SHP77 (cell line): ENCODE data around the gene FZR1.
"Not testable (repeated sequence)": the region's sequence is repeated elsewhere in the genome, so short reads cannot be mapped to it uniquely, and the experiment has no call there.

Source experiments
- DNase-seq, 2 experiments: peaks; one replicate each; lab custom pipeline; 2025; lab: John Stamatoyannopoulos, UW

FZR1 gene

DNA sequence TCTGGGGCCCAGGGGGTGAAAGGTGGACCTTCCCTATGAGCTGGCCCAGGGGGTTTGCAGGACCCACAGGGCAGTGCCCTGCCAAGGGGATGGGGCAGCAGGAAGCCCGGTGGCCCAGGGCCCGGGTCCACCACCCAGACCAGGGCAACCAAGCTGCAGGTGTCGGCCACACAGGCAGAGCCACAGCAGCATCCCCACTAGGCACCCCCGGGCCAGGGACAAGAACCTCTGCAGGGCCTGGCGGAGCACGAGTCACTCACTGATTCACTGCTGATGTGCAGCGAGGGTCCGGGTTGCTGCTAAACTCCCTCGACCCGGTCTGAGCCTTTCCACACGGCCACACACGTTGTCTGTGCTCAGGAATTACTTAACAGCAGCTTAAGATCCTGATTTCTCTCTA, 8.8 kb downstream of the FZR1 start:
- DNase-seq = no peak

DNA sequence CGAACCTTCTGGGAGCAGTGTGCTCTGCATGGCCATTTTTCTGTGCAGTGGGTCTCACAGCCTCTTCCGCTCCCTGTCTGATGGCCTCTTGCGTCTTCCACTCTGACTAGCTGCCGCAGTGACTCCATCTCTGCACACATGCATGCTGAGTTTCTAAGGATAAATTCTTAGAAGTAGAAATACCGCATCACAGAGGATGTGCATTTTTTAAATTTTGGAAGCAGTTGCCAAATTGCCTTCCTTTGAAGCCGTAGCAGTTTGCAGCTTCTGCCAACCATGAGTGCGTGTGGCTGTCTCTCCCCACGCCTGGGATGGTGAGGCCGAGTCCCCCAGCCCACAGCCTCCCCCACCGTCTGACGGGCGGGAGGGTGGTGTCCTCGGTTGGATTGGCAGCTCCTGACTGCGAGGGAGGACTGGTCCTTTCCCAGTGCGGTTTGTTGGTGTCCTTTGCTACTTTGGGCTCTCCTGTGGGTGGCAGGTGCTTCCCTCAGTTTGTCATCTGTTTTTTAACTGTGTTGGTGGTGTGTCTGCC, 9.8 kb downstream of the FZR1 start:
- DNase-seq = no peak

DNA sequence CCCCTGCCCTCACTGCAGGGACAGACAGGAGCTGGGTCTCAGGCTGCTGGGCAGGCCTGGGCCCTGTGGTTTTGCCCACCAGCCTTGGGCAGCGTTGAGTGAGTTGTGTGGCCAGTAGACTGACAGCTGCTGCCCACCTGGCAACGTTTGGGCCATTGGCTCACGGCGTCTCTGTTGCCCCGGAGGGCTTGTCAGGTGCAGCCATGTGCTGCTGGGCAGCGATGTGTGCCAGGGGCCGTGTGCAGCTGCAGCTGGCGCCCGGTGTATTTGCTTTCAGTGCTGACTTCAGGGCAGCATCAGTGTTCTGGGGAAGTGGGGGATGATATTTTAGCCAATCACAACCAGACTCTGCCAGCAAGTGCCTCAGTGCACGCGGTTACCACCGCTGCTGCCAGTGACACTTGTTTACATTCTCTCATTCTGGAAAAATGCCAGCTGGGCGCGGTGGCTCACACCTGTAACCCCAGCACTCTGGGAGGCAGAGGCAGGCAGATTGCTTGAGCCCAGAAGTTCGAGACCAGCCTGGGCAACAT, 10.6 kb downstream of the FZR1 start:
- peak; percentile 96 to 97 for DNase-seq

DNA sequence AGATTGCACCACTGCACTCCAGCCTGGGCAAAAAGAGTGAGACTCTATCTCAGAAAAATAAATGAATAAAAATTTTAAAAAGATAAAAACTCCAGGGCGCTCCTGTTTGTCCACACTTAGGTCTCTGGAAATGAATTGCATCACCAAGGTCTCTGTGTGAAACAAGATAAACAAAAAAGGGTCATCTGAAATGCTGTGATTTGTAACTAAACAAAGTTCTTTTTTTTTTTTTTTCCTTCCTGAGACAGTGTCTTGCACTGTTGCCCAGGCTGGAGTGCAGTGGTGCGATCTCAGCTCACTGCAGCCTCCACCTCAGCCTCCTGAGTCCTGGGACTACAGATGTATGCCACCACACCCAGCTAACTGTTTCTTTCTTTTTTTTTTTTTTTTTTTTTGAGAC, 11.5 kb downstream of the FZR1 start:
- no peak for DNase-seq

DNA sequence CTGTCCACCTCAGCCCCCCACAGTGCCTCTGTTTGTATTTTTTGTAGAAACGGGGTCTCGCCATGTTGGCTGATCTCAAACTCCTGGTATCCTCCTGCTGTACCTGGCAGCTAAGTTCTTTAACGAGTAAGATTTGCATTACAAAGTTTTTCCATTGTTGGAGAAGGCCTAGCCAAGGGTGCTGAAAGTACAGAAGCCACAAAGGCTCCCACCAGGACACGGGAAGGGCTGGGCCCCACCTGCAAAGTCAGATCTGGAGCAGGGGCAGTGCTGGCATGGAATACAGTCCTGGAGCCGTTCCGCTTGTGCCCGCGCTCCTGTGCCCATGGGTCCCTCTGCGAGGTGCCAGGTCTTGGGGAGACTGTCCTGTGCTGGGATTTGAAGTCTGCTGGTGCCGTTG, 12.1 kb downstream of the FZR1 start:
- DNase-seq = no peak

DNA sequence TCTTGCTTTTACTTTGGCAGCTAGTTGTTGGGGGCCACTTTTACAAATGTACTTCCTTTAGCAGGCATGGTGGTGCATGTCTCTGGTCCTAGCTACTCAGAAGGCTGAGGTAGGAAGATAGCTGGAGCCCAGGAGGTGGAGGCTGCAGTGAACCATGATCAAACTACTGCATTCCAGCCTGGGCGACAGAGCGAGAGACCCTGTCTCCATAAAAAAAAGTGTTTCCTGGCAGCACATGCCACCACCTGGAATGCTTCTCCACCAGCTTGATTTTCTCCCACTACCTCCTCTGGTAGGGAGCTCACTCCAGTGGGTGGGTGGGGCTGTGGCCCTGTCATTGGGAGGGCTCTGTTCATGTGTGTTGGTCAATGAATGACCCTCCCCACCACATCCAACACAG, 12.5 kb downstream of the FZR1 start:
- DNase-seq = no peak

DNA sequence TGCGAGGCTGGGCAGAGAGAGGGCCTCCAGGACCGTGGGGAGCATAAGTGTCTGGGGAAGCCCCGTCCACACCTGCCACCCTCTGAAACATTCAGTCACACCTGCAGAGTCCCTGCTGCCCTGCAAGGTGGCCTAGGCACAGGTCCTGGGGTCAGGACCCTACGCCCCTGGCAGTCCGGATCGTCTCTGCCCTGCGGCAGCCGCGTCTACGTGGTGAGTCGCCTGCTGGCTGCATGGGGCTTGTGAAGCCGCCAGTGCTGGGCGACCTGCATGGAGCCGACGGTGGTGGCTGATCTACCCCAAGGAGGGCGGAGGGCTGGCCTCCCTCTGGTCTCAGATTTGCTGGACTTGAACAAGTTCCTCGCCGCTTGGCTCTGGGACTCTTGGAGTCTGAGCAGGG, 13.0 kb downstream of the FZR1 start:
- DNase-seq = no peak

DNA sequence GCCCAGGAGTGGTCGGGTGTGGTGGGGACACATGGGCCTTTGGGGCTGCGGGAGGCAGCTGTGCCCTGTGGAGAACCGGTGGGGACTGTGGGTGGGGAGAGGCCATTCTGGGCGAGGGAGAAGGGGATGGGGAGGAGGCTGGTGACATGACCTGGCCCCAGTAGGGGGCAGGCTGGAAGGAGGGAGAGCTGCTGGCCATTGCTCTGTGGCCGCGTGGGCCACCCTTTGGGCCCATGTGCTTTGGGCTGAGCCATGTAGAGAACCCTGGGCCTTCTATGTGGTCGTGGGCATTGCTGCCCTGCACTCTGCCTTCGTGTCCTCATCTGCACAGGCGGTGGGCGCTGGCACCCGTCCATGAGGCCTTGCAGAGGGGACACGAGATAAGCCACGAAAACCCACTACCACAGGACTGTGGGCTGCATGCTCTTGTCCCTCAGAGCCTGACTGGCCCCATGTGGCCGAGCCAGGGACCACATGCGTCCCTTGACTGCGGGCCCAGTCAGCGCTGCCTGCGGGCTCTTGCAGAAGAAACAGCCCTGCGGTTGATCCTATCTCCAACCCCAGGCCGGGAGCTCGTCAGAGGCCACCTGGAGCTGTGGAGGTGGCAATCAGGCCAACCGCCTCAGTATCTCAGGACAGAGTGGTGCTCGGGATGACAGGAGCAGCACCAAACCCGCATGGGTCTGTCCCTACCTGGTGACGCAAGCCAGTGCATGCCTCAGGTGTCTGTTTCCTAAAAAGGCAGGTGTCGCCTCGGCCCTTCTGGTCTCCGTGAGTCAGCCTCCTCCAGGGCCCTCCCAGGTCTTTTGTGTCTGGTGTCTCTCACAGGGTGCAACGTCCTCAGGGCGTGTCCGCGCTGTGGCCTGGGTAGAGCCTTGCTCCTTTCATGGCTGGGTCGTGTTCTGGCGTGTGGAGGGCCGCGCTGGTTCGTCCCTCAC, 14.3 kb downstream of the FZR1 start:
- DNase-seq = no peak

DNA sequence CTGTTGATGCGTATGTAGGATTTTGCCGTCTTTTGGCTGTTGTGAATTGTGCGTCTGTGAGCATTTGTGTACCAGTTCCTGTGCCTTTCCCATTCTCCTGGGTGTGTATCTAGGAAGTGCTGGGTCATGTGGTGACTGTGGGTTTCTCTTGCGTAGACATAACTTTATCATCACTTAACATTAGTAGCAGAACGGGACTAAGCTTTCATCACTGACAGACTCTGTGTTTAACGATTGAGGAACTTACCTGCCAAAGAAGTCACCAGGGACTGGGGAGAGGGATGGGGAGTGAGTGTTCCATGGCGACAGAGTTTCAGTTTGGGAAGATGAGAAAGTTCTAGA, 15.0 kb downstream of the FZR1 start:
- no peak for DNase-seq

DNA sequence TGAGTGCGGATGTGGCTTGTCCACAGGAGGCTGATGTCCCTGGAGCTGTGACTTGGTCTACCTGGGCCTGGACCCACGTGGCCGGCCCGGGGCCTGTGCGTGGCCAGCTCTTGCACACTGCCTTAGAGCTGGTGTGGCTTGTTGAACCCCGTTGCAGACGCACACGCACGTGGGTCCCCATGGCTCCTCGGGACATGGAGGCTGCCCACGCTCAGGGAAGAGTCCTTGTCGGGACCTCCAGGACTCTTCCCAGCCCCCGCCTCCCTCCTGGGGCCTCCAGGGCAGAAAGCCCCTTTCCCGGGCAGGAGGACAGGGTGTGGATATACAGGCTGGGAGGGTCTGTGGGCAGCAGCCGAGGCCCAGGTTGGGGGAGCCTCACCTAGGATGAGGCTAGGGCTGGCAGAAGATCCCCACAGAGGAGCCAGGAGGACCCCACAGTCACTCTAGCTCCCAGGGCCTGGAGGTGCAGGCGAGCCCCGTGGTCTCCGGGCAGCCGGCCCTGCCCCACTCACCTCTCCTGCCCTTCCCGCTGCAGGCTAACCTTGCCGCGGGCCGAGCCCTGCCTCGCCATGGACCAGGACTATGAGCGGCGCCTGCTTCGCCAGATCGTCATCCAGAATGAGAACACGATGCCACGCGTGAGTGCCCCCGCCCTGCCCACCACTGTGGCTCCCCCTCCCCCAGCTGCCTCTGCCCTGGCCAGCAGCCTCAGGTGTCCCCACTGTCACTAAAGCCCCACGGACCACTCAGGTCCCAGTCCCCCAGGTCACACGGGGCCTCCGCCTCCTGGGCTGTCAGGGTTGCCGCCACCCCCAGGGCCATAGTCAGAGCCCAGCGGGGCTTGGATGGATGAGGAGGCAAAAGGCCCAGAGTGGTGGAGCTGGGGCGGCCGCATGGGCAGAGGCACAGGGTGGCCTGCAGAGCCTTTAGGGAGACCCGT, 16.6 kb downstream of the FZR1 start:
- DNase-seq = no peak

DNA sequence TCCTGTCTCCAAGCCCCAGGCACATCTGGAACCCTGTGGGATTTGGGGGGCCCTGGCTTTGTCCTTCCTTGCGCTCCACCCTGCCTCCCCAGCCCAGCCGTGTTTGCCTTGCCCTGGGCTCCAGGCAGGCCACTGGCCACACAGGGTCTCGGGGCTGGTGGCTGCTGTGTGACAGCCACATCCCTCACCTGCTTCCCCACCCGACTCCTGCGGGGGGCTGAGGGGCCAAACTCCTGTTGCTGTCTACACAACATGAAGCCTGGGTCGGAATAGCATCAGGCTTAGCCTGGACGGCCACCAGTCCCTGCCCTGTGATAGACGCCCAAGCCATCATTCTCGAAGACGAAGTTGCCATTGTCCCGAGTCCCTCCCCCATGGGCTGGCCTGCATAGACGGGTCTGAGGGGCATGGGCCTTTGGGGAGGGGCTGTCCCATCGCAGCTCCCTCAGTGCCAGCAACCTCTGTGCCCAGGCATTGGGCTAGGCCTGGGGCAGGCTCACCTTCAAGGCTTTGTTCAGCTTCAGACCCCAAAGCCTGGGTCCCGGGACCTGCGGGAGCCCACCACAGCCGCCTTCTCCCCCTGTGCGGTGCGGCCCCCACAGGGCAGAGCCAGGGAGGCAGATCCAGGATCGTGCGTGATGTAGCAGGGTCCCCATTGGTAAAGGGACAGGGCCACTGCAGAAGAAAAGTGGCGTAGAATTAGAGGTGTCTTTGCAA, 17.4 kb downstream of the FZR1 start:
- DNase-seq = no peak

DNA sequence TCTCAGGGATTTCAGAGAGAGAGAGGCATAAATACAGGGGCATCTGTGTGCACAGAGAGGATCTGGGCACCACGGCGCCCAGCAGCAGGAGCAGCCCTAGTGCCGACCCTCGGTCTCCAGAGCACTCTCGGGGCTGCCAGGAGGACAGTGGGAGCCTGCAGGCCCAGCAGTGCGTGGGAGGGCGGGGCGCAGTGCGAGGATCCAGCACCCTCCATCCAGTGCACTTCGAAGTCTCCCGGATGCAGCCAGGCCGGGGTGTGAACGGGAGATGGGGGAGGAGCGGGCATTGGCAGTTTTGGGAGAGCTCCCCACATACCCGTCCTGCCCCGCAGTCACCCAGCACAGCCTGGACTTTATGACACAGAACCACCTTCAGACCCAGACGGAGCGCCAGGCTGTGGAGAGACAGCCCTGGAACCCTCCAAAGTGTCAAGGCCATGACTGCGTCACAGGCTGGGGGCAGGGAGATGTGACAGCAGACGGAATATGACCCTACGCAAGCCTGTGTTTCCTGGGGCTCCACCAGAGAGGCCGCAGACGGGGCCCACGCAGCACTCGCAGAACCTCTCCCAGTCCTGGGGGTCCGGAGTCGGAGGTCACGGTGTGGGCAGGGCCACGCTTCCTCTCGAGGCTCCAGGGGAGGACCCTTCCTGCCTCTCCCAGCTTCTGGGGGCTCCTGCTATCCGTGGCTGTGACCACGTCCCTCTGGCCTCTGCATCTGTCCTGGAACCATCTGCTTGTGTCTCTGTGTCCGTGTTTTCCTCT, 18.1 kb downstream of the FZR1 start:
- no peak for DNase-seq

DNA sequence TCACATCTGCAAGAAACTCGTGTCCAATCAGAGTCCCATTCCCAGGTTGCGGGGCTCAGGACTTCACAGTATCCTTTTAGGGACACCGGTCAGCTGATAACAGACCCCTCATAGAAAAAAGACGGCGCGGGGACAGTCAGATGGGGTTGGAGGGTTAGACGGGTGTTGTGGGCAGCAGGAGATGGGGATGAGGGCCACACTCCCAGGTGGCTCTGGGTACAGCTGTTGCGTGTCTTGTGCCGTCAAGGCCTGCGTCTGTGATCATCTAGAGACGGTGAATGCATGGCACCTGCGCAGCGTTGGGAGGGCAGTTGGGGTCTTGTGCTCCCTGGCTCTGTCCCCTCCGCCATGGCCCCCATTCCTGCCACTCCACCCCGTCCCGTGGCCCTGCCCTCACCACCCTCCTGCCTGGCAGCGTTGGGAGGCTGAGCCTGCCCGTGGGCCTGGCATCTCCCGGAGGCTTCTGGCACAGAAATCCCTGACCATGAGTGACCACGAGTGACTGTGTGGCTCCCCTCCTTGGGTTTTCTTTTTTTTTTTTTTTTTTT, 18.9 kb downstream of the FZR1 start:
- DNase-seq = no peak

DNA sequence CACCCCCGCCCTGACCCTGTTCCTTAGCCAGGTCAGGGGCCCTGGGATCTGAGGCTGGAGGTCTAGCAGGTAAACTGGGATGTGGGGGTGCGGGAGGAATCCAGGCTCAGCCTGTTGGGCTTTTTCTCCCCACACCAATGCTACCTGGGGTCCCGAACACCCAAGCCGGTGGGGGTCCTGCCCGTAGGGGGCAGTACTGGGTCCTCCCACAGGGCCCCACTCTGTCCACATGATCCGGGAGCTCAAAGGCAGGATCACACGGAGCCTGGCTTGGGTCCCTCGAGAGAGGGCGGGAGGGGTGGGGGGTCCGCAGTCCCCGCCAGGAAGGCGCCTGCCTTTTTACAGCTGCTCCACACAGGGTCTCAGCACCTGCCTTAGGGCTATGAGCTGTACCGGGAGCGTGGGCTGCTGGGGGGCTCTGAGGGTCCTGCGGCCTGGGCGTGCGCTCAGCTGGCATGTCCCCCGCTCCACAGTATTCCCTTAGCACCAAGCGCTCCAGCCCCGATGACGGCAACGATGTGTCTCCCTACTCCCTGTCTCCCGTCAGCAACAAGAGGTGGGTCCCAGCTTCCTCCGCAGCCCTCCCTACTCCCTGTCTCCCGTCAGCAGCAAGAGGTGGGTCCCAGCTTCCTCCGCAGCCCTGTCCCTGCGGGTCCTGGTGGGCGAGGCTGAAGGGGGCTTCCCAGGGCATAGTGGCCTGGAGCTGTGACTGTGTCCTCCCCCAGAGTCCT, 20.6 kb downstream of the FZR1 start:
- DNase-seq = no peak

DNA sequence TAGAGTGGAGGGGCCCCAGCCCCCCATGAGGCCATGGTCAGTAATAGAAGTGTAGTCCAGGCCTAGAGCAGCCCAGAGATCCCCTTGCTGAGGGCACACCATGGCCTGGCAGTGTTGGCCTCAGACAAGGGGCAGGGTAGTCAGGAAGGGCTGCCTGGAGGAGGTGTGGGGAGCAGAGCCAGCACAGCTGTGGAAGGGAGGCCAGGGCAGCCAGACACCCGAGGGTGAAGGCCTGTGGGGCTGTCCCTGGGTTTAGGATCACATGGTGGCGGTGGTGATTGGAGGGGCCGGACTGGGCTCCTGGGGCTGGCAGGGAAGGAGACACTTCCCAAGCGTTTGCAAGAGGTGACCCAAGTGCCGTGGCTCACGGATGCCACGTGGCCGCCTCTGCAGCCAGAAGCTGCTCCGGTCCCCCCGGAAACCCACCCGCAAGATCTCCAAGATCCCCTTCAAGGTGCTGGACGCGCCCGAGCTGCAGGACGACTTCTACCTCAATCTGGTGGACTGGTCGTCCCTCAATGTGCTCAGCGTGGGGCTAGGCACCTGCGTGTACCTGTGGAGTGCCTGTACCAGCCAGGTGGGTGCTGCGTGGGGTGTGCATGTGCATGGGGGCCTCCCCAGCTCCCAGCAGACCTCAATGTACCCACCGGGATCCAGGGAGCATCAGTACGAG, 21.3 kb downstream of the FZR1 start:
- no peak for DNase-seq

DNA sequence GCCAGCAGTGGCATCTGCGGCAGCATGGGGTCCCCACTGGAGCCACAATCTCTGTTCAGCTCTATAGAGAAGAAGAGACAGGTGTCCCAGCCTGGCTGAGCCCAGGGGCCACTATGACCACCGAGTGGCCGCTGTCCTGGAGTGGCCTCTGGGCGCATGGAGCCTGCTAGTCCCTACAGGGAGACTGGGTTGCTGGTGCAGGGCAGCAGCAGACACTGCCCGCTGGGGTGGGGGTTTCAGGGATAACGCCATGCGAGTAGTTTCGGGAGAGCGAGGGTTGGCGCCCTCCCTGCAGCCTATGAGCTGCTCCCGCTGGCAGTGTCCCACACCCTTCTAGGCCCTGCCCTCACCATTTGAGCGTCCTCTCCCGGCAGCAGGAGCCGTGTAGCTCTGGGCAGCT, 22.0 kb downstream of the FZR1 start:
- DNase-seq = no peak

DNA sequence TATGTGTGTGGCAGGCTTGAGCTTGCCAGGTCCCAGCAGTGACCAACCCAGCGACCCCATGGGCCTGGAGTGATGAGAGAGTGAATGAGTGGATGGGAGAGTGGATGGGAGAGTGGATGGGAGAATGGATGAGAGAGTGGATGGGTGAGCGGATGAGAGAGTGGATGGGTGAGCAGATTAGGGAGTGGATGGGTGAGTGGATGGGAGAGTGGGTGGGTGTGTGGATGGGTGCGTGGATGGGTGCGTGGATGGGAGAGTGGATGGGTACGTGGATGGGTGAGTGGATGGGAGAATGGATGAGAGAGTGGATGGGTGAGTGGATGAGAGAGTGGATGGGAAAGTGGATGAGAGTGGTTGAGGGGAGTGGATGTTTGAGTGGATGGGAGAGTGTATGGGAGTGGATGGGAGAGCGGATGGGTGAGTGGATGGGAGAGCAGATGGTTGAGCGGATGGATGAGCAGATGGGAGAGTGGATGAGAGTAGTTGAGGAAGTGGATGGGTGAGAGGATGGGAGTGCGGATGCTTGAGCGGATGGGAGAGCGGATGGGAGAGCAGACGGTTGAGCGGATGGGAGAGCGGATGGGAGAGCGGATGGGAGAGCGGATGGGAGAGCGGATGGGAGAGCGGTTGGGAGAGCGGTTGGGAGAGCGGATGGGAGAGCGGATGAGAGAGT, 22.6 kb downstream of the FZR1 start:
- DNase-seq = no peak

DNA sequence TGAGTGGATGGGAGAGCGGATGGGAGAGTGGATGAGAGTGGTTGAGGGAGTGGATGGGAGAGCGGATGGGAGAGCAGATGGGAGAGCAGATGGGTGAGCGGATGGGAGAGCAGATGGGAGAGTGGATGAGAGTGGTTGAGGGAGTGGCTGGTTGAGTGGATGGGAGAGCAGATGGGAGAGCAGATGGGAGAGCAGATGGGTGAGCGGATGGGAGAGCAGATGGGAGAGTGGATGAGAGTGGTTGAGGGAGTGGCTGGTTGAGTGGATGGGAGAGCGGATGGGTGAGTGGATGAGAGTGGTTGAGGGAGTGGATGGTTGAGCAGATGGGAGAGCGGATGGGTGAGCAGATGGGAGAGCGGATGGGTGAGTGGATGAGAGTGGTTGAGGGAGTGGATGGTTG, 23.2 kb downstream of the FZR1 start:
- DNase-seq = not testable (repeated sequence)

DNA sequence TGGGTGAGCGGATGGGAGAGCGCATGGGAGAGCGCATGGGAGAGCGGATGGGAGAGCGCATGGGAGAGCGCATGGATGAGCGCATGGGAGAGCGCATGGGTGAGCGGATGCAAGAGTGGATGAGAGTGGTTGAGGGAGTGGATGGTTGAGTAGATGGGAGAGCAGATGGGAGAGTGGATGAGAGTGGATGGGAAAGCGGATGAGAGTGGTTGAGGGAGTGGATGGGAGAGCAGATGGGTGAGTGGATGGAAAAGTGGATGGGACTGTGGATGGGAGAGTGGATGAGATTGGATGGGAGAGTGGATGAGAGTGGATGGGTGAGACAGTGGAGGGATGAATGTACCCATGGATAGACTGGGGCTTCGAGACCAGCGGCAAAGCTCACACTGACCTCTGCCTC, 24.3 kb downstream of the FZR1 start:
- DNase-seq = no peak
